Measurements from ENCODE around the gene CDHR1.

GRCh38 chr10:84156009-84156408, 38.3 kb upstream of the CDHR1 start:
- TF ChIP-seq STAT1 (conservative IDR thresholded peaks at IDR 0.05) (no peak), NFYA (IDR thresholded peaks at IDR 0.05; ENCODE audit: borderline replicate concordance, low read depth, low read length) (no peak), ZNF24 (IDR thresholded peaks at IDR 0.05) (no peak)
